BJ (cell line): ENCODE results near the gene RGS5. TPM values are rescaled to one million over a fixed set of nuclear protein-coding genes. Genes with fewer than 3 reads are reported as not detected.

Source experiments
- CTCF ChIA-PET: fragments of 350-600 bp; formaldehyde crosslinking; extraction: SDS; loops from one replicate; lab custom pipeline; 2021; ENCODE audit warnings: antibody characterized with exemption, inconsistent platforms; lab: Yijun Ruan, JAX
- POLR2A ChIA-PET: fragments of 300-600 bp; sonication (Branson Sonifier 250); formaldehyde crosslinking; extraction: SDS; loops from one replicate; lab custom pipeline; 2021; ENCODE audit warnings: antibody characterized with exemption; lab: Charles Lee
- DNase-seq: peaks from one replicate; pipeline ENCODE4 v3.0.0-alpha.2; 2011; ENCODE audit warnings: low read depth
- H3K27me3 ChIP-seq: 2 replicates; pipeline ENCODE4 v1.6.0; 2011; ENCODE audit warnings: low read length; ENCODE audit not compliant: control insufficient read depth, insufficient read depth
- H3K36me3 ChIP-seq: 2 replicates; pipeline ENCODE4 v1.5.1; 2011; ENCODE audit warnings: low read length; ENCODE audit not compliant: control insufficient read depth, insufficient read depth
- H3K4me3 ChIP-seq: 2 replicates; pipeline ENCODE4 v1.5.1; 2011; ENCODE audit warnings: low read depth, mild to moderate bottlenecking, control low read depth, low read length
- CTCF ChIP-seq: IDR thresholded peaks from 2 replicates; pipeline ENCODE4 v1.5.1; 2011; ENCODE audit warnings: low read depth, mild to moderate bottlenecking, control low read depth, inconsistent platforms, low read length, moderate library complexity; ENCODE audit not compliant: insufficient read depth
- polyA plus RNA-seq: library from polyadenylated mRNA; depleted of rRNA; stranded (reverse); fragments of >200 nt; gene quantifications from 2 replicates; pipeline ENCODE4 v1.2.3, GENCODE V29; 2011

The RGS5 gene
- polyA plus RNA-seq, 1 experiment = 8.5 TPM

GRCh38 chr1:163213626-163214025 lies 10.9 kb upstream of the RGS5 start:
- ChIA-PET CTCF (interaction anchor here (0.7 to 1.9 kb wide), 3 partner anchors 8 to 82 kb away, joined by 3 to 5 read pairs (median 4); partner anchors contain the start of gene RGS5), POLR2A (no interaction called here)
- Histone ChIP-seq H3K27me3 (0 out of 2 replicates have a peak, but pooled peaks cover 2% of the 10 kb centered on the region), H3K4me3 (no peak overlapping the region), H3K36me3 (no peaks in the 10 kb centered on the region)
- DNase-seq = no peak
- TF ChIP-seq CTCF = no peak

DNA sequence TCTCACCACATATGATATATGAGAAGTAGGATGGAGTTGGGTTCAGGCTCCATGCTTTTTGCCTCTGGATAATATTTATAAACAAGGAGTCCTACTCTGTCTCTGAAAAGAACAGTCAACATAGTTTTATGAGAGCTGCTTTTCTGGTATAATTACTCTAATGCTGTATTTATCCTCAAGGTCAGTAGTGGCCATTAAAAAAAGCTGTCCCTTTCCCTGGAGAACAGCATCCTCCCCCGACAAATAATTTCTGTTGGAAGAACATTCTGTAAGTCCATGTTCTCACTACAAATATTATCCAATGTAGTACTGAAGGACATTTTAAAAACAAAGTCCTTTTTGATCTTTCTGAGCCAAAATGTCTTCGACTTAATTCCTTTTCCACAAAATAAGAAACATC lies 9.0 kb upstream of the RGS5 start:
- TF ChIP-seq CTCF = no peak
- Histone ChIP-seq H3K27me3 (0 out of 2 replicates have a peak, but pooled peaks cover 2% of the 10 kb centered on the region), H3K36me3 (no peaks in the 10 kb centered on the region), H3K4me3 (no peak overlapping the region)
- POLR2A ChIA-PET = no interaction called here
- DNase-seq = no peak
- CTCF ChIA-PET = interaction anchor here (1.9 kb wide), 1 partner anchor 9 kb away, joined by 5 read pairs; the partner anchor contains the start of gene RGS5

DNA sequence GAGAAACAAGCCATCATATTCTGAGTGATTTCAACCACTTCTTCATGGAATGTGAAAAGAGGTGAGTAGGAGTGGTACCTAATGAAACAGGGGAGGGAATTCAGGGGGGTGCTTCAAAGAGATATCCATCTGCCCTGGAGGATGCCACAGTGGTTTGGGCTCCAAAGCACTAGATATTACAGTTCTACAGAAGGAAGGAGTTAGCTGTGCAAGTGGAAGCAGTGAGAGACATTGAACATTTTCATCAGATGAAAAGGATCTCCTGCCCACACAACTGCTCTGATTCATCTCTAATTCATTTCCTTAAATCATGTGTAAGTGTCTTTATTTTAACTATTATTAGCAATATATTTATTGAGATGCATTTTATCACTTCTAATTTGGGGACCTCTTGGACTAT lies 2.8 kb upstream of the RGS5 start:
- Histone ChIP-seq H3K4me3 (no peak overlapping the region), H3K36me3 (no peaks in the 10 kb centered on the region), H3K27me3 (no peaks in the 10 kb centered on the region)
- peak; percentile 8 for DNase-seq
- CTCF ChIA-PET = no interaction called here
- no peak for TF ChIP-seq CTCF
- POLR2A ChIA-PET = no interaction called here

DNA sequence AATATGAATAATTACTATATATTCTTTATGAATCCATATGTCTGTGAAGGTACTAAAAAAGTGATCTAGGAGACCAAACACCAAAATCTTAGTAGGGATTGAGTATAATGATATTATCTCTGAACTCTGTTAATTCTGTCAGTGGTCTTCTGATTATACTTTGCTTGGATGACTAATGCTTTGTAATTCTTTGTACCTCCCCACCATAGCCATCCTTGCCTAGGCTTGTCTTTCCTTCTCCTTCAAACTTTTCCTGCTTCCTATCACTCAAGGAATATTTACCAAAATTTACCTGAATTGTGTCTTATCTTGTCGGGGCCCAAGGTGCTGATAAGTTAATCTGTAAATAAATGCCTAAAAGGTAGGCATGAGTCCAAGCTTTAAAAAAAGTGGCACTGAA lies 845 bp upstream of the RGS5 start:
- Histone ChIP-seq H3K36me3 (no peaks in the 10 kb centered on the region), H3K27me3 (no peaks in the 10 kb centered on the region), H3K4me3 (no peak overlapping the region)
- POLR2A ChIA-PET = no interaction called here
- no peak for TF ChIP-seq CTCF
- DNase-seq = no peak
- CTCF ChIA-PET = interaction anchor here (0.5 to 2.5 kb wide), 4 partner anchors 9 to 355 kb away, joined by 4 to 7 read pairs (median 5); no protein-coding TSS in a partner anchor

- Histone ChIP-seq H3K4me3 (no peak overlapping the region), H3K27me3 (no peaks in the 10 kb centered on the region), H3K36me3 (no peaks in the 10 kb centered on the region)
- CTCF ChIA-PET = interaction anchor here (0.8 to 1.6 kb wide), 4 partner anchors 11 to 29 kb away, joined by 3 to 5 read pairs (median 4); no protein-coding TSS in a partner anchor
- DNase-seq = no peak
- TF ChIP-seq CTCF = no peak
- POLR2A ChIA-PET = no interaction called here
Measured at GRCh38 chr1:163201906-163202305, 810 bp downstream of the RGS5 start.
